HepG2 (cell line): ENCODE measurements around the gene PALM3. TPM values are rescaled to one million over a fixed set of nuclear protein-coding genes. Genes with fewer than 3 reads are reported as not detected.

Experiments
- CERS6 ChIP-seq: sonication (generic); formaldehyde crosslinking; IDR thresholded peaks from 2 replicates; pipeline ENCODE4 v1.5.0; 2020; ENCODE audit warnings: missing genetic modification reagents
- EED ChIP-seq: sonication (generic); formaldehyde crosslinking; IDR thresholded peaks from 2 replicates; pipeline ENCODE4 v1.5.0; 2020; ENCODE audit warnings: mild to moderate bottlenecking, missing genetic modification reagents
- JUN ChIP-seq: sonication (generic); formaldehyde crosslinking; IDR thresholded peaks from 2 replicates; pipeline ENCODE4 v1.4.0; 2020; ENCODE audit warnings: mild to moderate bottlenecking, missing genetic modification reagents
- NCOA1 ChIP-seq: sonication (generic); formaldehyde crosslinking; IDR thresholded peaks from 2 replicates; pipeline ENCODE4 v1.9.0; 2021; ENCODE audit warnings: missing genetic modification reagents
- NFRKB ChIP-seq: fragments of 450-650 bp; IDR thresholded peaks from 2 replicates; pipeline ENCODE4 v1.6.1; 2017
- NR3C1 ChIP-seq: sonication (generic); formaldehyde crosslinking; IDR thresholded peaks from 2 replicates; pipeline ENCODE4 v1.4.0; 2020; ENCODE audit warnings: missing genetic modification reagents
- REL ChIP-seq: sonication (generic); formaldehyde crosslinking; conservative IDR thresholded peaks from 2 replicates; pipeline ENCODE4 v1.8.0; 2022; ENCODE audit warnings: mild to moderate bottlenecking, missing genetic modification reagents, moderate library complexity
- SMAD3 ChIP-seq: sonication (generic); formaldehyde crosslinking; IDR thresholded peaks from 2 replicates; pipeline ENCODE4 v1.4.0; 2020; ENCODE audit warnings: missing genetic modification reagents
- SMARCE1 ChIP-seq: fragments of 450-650 bp; IDR thresholded peaks from 2 replicates; pipeline ENCODE4 v1.6.1; 2017; ENCODE audit warnings: borderline replicate concordance
- ZFAT ChIP-seq: sonication (generic); formaldehyde crosslinking; conservative IDR thresholded peaks from 2 replicates; pipeline ENCODE4 v1.8.1; 2023; ENCODE audit warnings: missing genetic modification reagents, inconsistent platforms
- ZFP37 ChIP-seq: sonication (generic); formaldehyde crosslinking; IDR thresholded peaks from 2 replicates; pipeline ENCODE4 v1.4.0; 2020; ENCODE audit warnings: missing genetic modification reagents, borderline replicate concordance
- ZFP82 ChIP-seq: sonication (generic); formaldehyde crosslinking; IDR thresholded peaks from 2 replicates; pipeline ENCODE4 v1.5.1; 2020; ENCODE audit warnings: mild to moderate bottlenecking, missing genetic modification reagents, borderline replicate concordance
- ZNF34 ChIP-seq: sonication (generic); formaldehyde crosslinking; IDR thresholded peaks from 2 replicates; pipeline ENCODE4 v1.4.0; 2020; ENCODE audit warnings: mild to moderate bottlenecking, missing genetic modification reagents, borderline replicate concordance
- ZNF451 ChIP-seq: sonication (generic); formaldehyde crosslinking; IDR thresholded peaks from 2 replicates; pipeline ENCODE4 v1.5.0; 2020; ENCODE audit warnings: mild to moderate bottlenecking, missing genetic modification reagents
- ZNF709 ChIP-seq: sonication (generic); formaldehyde crosslinking; IDR thresholded peaks from 2 replicates; pipeline ENCODE4 v1.5.0; 2020; ENCODE audit warnings: mild to moderate bottlenecking, missing genetic modification reagents
- ZNF790 ChIP-seq: sonication (generic); formaldehyde crosslinking; IDR thresholded peaks from 2 replicates; pipeline ENCODE4 v1.8.0; 2022; ENCODE audit warnings: missing genetic modification reagents, mild to moderate bottlenecking, borderline replicate concordance
- ZNF792 ChIP-seq: IDR thresholded peaks from 2 replicates; pipeline ENCODE4 v1.6.1; 2016
- ZNF83 ChIP-seq: sonication (generic); formaldehyde crosslinking; IDR thresholded peaks from 2 replicates; pipeline ENCODE4 v1.4.0; 2020; ENCODE audit warnings: missing genetic modification reagents, mild to moderate bottlenecking, borderline replicate concordance
- ZSCAN25 ChIP-seq: sonication (generic); formaldehyde crosslinking; IDR thresholded peaks from 2 replicates; pipeline ENCODE4 v1.8.0; 2022; ENCODE audit warnings: mild to moderate bottlenecking, missing genetic modification reagents
- polyA plus RNA-seq, 8 experiments: library from polyadenylated mRNA; depleted of rRNA in 3 of 8; stranded (reverse) in 7 of 8; unstranded in 1 of 8; fragments of >200 nt; fragmentation: Illumina TruSeq in 4 of 8; extraction: Trizol in 4 of 8; gene quantifications; 2 replicates each; pipeline versions ENCODE4 v1.2.1 to v1.2.3, GENCODE V29; 2011 to 2016; ENCODE audit warnings: low read depth in 4 of 8, missing spikeins in 1 of 8, mixed read lengths in 1 of 8; ENCODE audit not compliant: insufficient read depth in 1 of 8
- total RNA-seq, 5 experiments: library from RNA; depleted of rRNA; stranded (reverse); fragments of >200 nt; fragmentation: Illumina TruSeq; extraction: Trizol; gene quantifications; 2 replicates each; pipeline ENCODE4 v1.2.3, GENCODE V29; 2016; ENCODE audit warnings: low read depth in 1 of 5
- TF ChIP-seq, protein P1 (sequence below): sonication (generic); formaldehyde crosslinking; IDR thresholded peaks from 2 replicates; pipeline ENCODE4 v1.5.0; 2020; ENCODE audit warnings: mild to moderate bottlenecking, missing genetic modification reagents, borderline replicate concordance
- TF ChIP-seq, protein P2 (sequence below): sonication (generic); formaldehyde crosslinking; IDR thresholded peaks from 2 replicates; pipeline ENCODE4 v1.5.1; 2020; ENCODE audit warnings: mild to moderate bottlenecking, missing genetic modification reagents, moderate library complexity

Gene PALM3
- total and polyA plus RNA-seq, 2 of the 13 experiments (the other 11 are each of a cell fraction or from before 2014, with no cell fraction given) = 0.79 to 2.4 TPM

DNA sequence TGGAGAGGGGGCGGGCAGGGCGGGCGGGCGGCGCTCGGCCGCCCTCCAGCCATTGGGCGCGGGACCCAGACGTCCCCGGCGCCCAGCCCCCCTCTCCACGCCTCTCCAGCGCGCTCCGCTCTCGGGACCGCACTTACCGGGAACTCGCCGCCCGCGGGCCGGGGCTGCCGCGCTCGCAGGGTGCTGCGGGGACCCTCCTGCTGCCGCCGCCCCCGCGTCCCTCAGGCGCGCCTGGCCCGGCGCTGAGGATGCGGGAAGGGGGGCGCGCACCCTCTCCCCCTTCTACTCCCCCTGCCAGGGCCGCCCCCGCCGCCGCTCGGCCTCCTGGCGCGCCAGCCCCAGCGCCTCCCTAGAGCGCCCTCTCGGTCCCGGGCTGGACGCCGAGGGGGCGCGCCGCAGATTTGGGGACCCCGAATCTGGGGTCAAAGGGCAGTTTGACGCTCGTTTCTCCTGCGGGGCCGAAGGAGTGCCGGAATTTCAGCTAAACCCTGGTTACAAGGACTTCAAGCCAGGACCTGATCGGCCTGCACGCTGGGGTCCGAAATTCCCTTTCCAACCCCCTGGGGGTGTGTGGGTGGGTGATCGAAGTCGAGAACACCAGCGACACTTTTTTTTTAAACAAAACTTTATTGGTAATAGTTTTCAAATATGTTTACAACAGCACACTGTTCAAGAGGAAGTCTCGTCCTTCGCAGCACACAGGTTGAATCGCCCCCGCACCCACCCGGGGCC lies 29.4 kb upstream of the PALM3 start (continued):
- TF ChIP-seq, protein P1, sequence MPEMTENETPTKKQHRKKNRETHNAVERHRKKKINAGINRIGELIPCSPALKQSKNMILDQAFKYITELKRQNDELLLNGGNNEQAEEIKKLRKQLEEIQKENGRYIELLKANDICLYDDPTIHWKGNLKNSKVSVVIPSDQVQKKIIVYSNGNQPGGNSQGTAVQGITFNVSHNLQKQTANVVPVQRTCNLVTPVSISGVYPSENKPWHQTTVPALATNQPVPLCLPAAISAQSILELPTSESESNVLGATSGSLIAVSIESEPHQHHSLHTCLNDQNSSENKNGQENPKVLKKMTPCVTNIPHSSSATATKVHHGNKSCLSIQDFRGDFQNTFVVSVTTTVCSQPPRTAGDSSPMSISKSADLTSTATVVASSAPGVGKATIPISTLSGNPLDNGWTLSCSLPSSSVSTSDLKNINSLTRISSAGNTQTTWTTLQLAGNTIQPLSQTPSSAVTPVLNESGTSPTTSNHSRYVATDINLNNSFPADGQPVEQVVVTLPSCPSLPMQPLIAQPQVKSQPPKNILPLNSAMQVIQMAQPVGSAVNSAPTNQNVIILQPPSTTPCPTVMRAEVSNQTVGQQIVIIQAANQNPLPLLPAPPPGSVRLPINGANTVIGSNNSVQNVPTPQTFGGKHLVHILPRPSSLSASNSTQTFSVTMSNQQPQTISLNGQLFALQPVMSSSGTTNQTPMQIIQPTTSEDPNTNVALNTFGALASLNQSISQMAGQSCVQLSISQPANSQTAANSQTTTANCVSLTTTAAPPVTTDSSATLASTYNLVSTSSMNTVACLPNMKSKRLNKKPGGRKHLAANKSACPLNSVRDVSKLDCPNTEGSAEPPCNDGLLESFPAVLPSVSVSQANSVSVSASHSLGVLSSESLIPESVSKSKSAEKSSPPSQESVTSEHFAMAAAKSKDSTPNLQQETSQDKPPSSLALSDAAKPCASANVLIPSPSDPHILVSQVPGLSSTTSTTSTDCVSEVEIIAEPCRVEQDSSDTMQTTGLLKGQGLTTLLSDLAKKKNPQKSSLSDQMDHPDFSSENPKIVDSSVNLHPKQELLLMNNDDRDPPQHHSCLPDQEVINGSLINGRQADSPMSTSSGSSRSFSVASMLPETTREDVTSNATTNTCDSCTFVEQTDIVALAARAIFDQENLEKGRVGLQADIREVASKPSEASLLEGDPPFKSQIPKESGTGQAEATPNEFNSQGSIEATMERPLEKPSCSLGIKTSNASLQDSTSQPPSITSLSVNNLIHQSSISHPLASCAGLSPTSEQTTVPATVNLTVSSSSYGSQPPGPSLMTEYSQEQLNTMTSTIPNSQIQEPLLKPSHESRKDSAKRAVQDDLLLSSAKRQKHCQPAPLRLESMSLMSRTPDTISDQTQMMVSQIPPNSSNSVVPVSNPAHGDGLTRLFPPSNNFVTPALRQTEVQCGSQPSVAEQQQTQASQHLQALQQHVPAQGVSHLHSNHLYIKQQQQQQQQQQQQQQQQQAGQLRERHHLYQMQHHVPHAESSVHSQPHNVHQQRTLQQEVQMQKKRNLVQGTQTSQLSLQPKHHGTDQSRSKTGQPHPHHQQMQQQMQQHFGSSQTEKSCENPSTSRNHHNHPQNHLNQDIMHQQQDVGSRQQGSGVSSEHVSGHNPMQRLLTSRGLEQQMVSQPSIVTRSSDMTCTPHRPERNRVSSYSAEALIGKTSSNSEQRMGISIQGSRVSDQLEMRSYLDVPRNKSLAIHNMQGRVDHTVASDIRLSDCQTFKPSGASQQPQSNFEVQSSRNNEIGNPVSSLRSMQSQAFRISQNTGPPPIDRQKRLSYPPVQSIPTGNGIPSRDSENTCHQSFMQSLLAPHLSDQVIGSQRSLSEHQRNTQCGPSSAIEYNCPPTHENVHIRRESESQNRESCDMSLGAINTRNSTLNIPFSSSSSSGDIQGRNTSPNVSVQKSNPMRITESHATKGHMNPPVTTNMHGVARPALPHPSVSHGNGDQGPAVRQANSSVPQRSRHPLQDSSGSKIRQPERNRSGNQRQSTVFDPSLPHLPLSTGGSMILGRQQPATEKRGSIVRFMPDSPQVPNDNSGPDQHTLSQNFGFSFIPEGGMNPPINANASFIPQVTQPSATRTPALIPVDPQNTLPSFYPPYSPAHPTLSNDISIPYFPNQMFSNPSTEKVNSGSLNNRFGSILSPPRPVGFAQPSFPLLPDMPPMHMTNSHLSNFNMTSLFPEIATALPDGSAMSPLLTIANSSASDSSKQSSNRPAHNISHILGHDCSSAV (CRISPR knock-in tag) = no peak
- peak; percentile 59; the same call in 1 of the 2 replicates for TF ChIP-seq ZSCAN25
- TF ChIP-seq, protein P2, sequence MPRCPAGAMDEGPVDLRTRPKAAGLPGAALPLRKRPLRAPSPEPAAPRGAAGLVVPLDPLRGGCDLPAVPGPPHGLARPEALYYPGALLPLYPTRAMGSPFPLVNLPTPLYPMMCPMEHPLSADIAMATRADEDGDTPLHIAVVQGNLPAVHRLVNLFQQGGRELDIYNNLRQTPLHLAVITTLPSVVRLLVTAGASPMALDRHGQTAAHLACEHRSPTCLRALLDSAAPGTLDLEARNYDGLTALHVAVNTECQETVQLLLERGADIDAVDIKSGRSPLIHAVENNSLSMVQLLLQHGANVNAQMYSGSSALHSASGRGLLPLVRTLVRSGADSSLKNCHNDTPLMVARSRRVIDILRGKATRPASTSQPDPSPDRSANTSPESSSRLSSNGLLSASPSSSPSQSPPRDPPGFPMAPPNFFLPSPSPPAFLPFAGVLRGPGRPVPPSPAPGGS = peak; percentile 19; the same call in 1 of the 2 replicates
- TF ChIP-seq CERS6 (CRISPR knock-in tag) = no peak
- peak; percentile 43; the same call in 1 of the 2 replicates for TF ChIP-seq ZNF709 (CRISPR knock-in tag)
- no peak for TF ChIP-seq JUN (CRISPR knock-in tag)
- 0 out of 2 replicates have a peak, but pooled peaks have one; percentile 39 for TF ChIP-seq ZNF34 (CRISPR knock-in tag)
- no peak for TF ChIP-seq ZFP82 (CRISPR knock-in tag)
- TF ChIP-seq NR3C1 = no peak
- TF ChIP-seq ZFAT (CRISPR knock-in tag) = no peak; the same call in 1 of the 2 replicates
- no peak for TF ChIP-seq EED
- no peak for TF ChIP-seq NFRKB
- TF ChIP-seq ZNF790 (CRISPR knock-in tag) = peak; percentile 55; the same call in 1 of the 2 replicates
- no peak for TF ChIP-seq NCOA1 (CRISPR knock-in tag)
- TF ChIP-seq ZNF83 = no peak
- no peak for TF ChIP-seq SMAD3
- no peak for TF ChIP-seq ZNF792 (CRISPR knock-in tag)
- TF ChIP-seq ZNF451 (CRISPR knock-in tag) = no peak
- TF ChIP-seq ZFP37 = no peak
- TF ChIP-seq REL (CRISPR knock-in tag) = no peak
- no peak for TF ChIP-seq SMARCE1
